ENCODE data around the gene POU6F2.
"Not testable (repeated sequence)": the region's sequence is repeated elsewhere in the genome, so short reads cannot be mapped to it uniquely, and the experiment has no call there.

POU6F2 gene, protein sequence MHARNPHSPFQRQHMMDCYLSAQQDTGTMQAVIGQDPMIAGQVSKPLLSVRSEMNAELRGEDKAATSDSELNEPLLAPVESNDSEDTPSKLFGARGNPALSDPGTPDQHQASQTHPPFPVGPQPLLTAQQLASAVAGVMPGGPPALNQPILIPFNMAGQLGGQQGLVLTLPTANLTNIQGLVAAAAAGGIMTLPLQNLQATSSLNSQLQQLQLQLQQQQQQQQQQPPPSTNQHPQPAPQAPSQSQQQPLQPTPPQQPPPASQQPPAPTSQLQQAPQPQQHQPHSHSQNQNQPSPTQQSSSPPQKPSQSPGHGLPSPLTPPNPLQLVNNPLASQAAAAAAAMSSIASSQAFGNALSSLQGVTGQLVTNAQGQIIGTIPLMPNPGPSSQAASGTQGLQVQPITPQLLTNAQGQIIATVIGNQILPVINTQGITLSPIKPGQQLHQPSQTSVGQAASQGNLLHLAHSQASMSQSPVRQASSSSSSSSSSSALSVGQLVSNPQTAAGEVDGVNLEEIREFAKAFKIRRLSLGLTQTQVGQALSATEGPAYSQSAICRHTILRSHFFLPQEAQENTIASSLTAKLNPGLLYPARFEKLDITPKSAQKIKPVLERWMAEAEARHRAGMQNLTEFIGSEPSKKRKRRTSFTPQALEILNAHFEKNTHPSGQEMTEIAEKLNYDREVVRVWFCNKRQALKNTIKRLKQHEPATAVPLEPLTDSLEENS

DNA sequence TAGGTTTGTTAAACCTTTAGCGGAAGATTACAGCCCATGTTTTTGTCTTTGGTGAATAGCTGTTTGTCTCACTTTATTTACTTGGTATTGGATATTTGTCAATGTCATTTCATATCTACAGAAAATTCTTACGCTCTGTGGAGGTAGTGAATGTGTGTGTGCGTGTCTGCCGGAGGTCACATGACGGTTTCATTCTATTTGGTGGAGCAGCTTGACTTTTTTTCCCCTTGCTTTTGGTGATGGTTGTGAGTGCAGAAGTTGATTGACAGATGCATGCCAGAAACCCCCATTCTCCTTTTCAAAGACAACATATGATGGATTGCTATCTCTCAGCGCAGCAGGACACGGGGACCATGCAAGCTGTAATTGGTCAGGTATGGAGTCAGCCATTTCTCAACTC lies at the start of gene POU6F2:
Gene POU6F2 (plus strand): TSS at position 225 of the 400 bp plus-strand sequence. CDS start 45 bp downstream, at position 270.
- FAIRE-seq = no peak

DNA sequence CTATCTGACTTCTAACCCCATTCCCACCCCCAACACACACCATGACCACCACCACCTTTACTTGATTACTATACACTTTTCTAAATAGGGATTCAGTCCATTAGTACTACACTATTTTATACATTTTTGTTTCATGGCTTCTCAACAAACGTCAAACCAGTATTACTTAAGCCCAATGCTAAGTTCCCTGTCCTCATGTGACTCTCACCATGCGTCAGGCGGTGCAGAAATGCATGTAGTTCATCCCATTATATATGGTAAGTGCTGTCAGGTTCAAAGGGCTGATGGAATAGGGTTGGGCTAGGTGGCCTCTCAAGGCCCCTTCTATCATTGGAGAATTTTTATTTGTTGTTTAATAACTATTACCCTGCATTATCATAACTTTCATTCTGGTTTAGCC lies 49.2 kb upstream of the POU6F2 start:
- no peak for FAIRE-seq

DNA sequence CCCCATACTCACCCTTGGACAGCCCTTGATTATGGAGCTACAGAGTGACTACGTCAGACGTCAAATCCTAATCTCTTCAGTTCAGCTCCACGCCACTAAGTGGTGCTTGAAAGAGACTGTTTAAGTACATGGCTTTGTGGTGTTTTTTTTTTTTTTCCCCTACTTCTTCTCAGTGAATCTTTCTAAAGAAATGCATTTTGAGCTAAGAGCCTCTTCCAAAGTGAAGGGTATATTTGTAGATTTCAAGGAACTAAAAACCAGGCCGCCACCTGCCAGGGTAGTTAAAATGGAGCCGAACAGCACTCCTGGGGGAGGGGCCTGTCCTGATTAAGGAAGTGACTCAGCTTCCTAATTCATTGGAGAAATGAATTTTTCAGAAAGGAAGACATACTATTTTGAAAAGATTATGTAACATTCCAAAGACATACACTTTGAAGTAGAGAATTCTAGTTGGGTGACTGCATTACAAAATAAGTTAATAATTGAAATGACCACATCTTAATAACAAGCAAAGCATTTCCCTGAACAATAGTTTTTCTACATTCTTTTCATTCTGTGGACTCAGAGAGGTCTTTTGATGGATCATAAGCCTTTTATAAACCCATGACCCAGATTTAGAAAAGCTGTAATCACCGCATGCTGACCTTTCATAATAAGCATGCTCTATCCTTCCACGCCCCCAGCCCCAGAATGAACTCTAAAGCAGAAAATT lies 48.1 kb upstream of the POU6F2 start:
- FAIRE-seq = peak; percentile 71

DNA sequence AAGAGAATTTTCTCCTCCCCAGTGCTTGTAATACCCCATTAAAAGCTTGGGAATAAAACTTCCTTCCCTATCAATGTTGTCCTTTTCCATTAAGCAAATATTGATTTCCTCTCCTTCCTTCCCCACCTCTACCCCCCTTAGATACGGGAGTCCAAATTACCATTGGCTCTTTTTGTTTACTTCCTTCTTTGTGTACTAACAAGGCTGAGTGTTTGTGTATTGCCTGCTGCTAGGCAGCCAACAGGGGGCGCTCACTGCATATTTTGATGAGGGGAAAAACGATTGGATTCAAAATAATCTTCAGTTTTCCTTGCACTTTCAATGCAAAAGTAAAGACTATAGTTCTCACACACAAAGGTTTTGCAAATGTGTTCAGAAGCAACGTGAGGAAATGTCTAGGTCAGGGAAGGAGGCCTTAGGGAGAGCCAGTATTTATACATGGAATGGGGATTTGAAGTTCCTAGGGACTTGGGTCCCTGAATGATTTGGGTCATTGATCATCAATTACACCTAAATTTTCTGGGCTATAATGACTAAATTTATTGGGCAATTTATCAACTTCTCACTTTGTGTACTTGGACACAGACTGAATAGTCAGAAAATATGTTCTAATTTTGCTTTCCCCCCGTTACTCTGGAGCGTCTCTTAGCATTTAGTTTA lies 45.1 kb upstream of the POU6F2 start:
- FAIRE-seq = no peak

DNA sequence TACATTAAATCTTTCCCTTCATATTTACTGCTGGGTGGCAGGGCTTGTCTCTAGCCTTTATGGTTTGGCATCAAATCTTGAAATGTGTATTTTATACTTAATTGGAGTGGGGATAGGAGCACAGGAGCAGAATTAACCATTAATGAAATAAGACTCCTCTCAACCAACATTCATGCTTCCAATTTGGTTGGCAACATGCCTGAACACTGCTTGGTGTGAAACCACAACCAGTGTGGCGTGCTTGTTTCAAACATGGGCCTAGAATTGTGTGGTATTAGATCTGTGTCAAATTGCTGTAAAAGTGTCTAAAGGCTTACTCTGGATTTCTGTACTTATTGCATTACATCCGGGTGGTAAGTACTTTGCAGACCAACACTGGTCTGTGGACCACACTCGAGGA lies 43.7 kb upstream of the POU6F2 start:
- FAIRE-seq = no peak

- FAIRE-seq = no peak
Measured at GRCh38 chr7:38934536-38934935, 43.2 kb upstream of the POU6F2 start.

DNA sequence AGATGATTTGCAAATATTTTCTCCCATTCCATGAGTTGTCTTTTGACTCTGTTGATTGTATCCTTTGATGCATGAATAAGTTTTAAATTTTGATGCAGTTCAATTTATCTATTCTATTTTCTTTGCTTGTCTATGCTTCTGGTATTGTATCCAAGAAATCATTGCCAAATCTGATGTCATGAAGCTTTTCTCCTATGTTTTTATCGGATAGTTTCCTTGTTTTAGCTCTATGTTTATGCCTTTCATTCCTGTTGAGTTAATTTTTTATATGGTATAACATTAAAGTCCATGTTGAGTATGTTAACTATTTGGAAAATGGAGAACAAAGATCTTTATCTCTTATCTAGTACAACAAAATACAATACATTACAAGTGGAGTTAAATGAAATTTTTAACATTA lies 41.1 kb upstream of the POU6F2 start:
- FAIRE-seq = no peak

- no peak for FAIRE-seq
Measured at GRCh38 chr7:38938001-38938485, 39.7 kb upstream of the POU6F2 start.

DNA sequence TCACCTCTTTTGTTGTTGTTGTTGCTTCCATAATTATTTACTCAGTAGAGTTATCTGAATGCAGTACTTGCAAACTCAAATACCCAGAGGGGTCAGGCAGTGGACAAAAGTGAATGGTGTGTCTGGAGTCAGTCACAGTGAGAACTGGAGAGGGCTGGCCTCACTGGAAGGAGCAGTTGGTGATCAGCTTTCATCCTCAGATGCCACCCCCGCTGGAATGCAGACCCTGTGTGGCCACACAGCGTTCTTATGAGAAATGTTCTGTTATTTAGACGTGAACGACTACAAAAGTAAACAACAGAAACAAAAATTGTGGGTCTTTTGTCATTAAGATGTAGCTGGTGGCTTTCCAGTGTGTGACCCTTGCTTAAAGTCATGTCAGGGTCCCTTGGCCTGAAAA lies 39.1 kb upstream of the POU6F2 start:
- FAIRE-seq = no peak

DNA sequence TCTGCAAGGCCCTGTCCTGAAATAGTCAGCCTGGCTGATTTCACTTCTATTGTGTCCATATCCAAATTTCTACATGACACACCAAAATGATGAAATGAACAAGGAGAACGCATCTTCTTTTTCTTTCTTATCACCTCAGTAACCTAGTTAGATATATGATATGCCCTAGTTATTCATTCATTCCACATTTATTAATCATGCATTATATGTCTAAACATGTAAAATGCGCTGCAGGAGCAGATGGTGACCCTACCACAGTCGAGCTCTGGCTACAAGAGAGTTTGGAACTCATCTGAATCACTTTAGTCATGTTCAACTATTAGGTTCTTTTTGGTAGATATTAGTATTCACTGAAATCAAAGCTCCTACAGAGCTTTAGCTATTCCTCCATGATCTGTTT lies 36.9 kb upstream of the POU6F2 start:
- no peak for FAIRE-seq

DNA sequence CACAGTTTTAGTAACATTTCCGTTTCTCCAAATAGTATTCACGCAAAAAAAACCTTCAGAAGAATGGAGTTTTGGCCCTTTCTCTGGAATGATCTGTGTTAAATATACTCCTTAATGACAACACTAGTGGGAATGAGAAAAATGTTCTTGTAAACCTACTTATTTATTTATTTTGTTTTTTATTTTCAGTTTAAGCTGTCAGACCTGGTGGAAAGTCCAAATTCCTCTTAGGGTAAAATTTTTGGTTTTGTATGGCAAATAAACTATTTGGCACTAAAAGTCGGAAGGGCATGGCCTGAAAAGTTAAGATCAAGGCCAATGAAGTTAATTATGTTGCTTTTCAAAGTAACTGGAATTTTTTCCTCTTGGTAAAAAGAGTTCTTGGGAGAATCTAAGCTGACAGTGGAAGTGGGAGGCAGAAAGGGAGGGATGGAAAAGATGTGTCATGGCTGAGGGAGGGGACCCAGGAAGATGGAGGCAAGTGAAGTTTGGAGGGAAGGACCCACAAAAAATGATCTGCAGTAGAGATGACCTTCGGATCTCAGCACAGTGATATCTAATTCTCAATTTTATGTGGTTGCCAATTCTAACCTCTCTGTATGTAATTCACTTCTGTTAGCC lies 35.2 kb upstream of the POU6F2 start:
- peak; percentile 61 for FAIRE-seq

GRCh38 chr7:38947541-38947940 lies 30.2 kb upstream of the POU6F2 start:
- FAIRE-seq = not testable (repeated sequence)

DNA sequence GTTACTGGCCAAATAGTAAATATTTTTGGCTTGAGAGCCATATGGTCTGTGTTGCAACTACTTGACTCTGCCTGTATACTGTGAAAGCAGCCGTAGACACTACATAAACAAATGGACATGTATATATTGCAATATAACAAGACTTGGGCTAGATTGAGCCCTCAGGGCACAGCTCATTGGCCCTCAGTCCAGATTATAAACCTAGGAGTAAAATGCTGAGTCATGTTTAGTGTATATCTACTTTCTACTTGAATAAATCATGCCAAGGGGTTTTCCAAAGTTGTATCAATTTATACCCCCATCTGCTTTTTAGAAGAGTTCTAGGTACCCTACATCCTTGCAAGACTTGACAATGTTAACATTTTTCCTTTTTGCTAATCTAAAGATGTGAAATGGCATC lies 27.4 kb upstream of the POU6F2 start:
- no peak for FAIRE-seq

GRCh38 chr7:38951213-38951612 lies 26.5 kb upstream of the POU6F2 start:
- no peak for FAIRE-seq

DNA sequence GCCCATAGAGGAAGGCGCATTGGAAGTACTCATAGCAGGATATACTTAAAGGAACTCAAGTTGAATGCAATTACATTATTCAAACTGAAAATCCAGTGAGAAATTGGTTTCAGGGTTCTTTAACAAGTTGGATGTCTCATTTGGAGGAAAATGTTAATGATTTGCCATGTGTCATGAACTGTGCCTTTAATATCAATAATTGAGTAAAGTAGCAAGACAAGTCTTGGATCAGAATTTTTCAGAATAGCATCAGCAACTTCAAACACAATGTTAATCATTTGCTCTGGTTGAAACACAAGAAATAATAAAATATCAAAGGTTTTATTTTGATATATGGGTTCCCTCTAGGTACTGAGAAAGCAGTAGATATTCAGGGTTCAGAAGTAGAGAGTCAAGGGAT lies 24.5 kb upstream of the POU6F2 start:
- no peak for FAIRE-seq

- FAIRE-seq = no peak
Measured at GRCh38 chr7:38953971-38954370, 23.7 kb upstream of the POU6F2 start.

DNA sequence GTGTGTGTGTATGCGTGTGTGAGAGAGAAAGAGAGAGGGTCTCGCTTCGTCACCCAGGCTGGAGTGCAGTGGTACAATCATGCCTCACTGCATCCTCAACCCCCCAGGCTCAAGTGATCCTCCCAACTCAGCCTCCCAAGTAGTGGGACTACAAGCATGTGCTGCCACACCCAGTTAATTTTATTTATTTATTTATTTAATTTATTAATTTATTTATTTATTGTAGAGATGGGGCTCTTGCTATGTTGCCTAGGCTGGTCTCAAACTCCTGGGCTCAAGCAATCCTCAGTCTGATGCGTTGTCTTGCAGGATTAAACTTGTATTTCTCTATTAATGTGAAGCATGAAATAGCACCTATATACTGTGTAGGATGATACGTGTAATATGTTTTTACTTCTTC lies 21.8 kb upstream of the POU6F2 start:
- FAIRE-seq = no peak

GRCh38 chr7:38962028-38962427 lies 15.7 kb upstream of the POU6F2 start:
- peak; percentile 69 for FAIRE-seq

DNA sequence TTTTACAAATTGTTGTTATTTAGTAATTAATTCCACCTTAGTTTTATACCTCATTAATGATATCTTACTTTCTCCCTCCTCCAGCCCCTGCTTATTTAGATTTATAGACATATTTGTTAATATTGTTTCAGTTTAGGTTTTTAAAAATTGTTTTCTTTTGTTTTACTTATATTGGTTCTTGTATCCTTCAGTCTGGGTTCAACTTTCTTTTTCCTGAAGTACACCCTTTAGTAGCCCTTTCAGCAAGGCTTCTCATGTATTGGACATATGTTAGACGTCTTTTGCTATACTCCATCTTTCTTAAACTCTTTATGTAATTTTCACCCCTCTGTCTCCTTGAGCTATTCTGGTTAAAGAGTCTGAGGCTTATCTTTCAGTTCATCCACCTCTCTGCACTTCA lies 12.8 kb upstream of the POU6F2 start:
- FAIRE-seq = no peak

GRCh38 chr7:38973760-38974159 lies 3.9 kb upstream of the POU6F2 start:
- FAIRE-seq = no peak

DNA sequence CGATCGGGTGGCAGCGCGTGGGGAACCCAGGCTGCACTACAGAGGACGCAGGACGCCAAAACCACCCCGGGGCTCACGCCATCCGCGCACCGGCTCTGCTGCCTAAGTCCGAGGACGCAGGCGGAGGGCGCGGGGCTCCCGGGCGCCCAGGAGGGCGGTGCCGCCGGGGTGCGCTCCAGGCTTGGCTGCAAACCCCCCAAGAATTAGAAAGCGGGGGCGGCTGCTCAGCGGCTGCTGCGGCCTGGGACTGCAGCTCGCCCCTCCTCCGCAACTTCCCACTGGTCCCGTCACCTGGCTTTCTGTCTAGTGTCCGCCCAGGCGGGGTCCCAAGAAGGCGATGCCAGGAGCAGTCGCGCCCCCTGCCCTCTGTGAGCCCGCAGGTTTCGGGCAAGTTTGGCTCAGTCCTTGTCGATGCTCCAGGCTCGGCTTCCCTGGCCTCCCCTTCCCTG lies 1.7 kb upstream of the POU6F2 start:
- no peak for FAIRE-seq

- no peak for FAIRE-seq
Measured at GRCh38 chr7:38978491-38978890, 782 bp downstream of the POU6F2 start.

Data from endometrium (tissue), 2 donors.